H1 (cell line): ENCODE results near the gene ANXA1. TPM values are rescaled to one million over a fixed set of nuclear protein-coding genes. Genes with fewer than 3 reads are reported as not detected.

Source experiments
- CTCF ChIA-PET: fragments of 300-600 bp; sonication (Branson Sonifier 250); formaldehyde crosslinking; loops from one replicate; lab custom pipeline; 2021; ENCODE audit not compliant: partially characterized antibody; lab: Charles Lee
- POLR2A ChIA-PET: fragments of 300-600 bp; sonication (Branson Sonifier 250); formaldehyde crosslinking; loops from one replicate; lab custom pipeline; 2021; ENCODE audit warnings: inconsistent platforms; ENCODE audit not compliant: partially characterized antibody; lab: Charles Lee
- DNase-seq, 2 experiments: peaks; one replicate each; pipeline versions ENCODE4 v3.0.0 to v3.0.0-alpha.2; 2010 to 2022; ENCODE audit warnings: low spot score in 2 of 2, low read depth in 1 of 2, mixed read lengths in 1 of 2
- FAIRE-seq: peaks from 2 replicates; lab custom pipeline; 2011; peaks lifted over from hg19 to GRCh38; lab: Jason Lieb, UNC
- H2AFZ ChIP-seq: 2 replicates; pipeline ENCODE4 v1.8.1; 2012; ENCODE audit warnings: low read length, inconsistent platforms
- H2AK5ac ChIP-seq: 2 replicates; pipeline ENCODE4 v1.6.1; 2013; ENCODE audit warnings: low read depth, low read length
- H2BK120ac ChIP-seq: replicated peaks from 2 replicates; pipeline ENCODE3; 2013; ENCODE audit warnings: low read depth, low read length, inconsistent platforms
- H2BK12ac ChIP-seq: 2 replicates; pipeline ENCODE4 v1.6.1; 2013; ENCODE audit warnings: low read depth, low read length
- H2BK15ac ChIP-seq: 2 replicates; pipeline ENCODE4 v1.6.1; 2013; ENCODE audit warnings: low read length
- H2BK20ac ChIP-seq: 2 replicates; pipeline ENCODE4 v1.6.1; 2013; ENCODE audit warnings: low read length
- H2BK5ac ChIP-seq: 2 replicates; pipeline ENCODE4 v1.6.1; 2013; ENCODE audit warnings: low read depth, low read length
- H3K14ac ChIP-seq: 2 replicates; pipeline ENCODE4 v1.6.1; 2013; ENCODE audit warnings: inconsistent platforms; ENCODE audit not compliant: insufficient read length
- H3K18ac ChIP-seq: 2 replicates; pipeline ENCODE4 v1.6.1; 2013; ENCODE audit warnings: low read length; ENCODE audit errors: extremely low read depth
- H3K23ac ChIP-seq: 2 replicates; pipeline ENCODE4 v1.6.1; 2013; ENCODE audit warnings: inconsistent platforms; ENCODE audit not compliant: insufficient read length
- H3K23me2 ChIP-seq: 2 replicates; pipeline ENCODE4 v1.6.1; 2013; ENCODE audit warnings: low read depth, low read length
- H3K27ac ChIP-seq: 2 replicates; pipeline ENCODE4 v1.6.1; 2011; ENCODE audit warnings: low read depth, low read length, inconsistent platforms
- H3K27me3 ChIP-seq, 4 experiments: replicated peaks in 1 of 4; 1 replicate in 1 of 4; 2 replicates in 3 of 4; pipeline versions ENCODE4 v1.6.1 to v1.8.1; 2011 to 2013; ENCODE audit warnings: low read length in 3 of 4, mild to moderate bottlenecking in 3 of 4, inconsistent platforms in 2 of 4, mixed read lengths in 2 of 4, moderate library complexity in 1 of 4; ENCODE audit not compliant: control insufficient read depth in 3 of 4, insufficient read depth in 3 of 4; ENCODE audit errors: extremely low read depth in 1 of 4
- H3K36me3 ChIP-seq, 4 experiments: 2 replicates each; pipeline versions ENCODE4 v1.6.1 to v1.8.1; 2011 to 2013; ENCODE audit warnings: mild to moderate bottlenecking in 4 of 4, low read length in 3 of 4, moderate library complexity in 2 of 4, control low read depth in 1 of 4, inconsistent platforms in 1 of 4; ENCODE audit not compliant: insufficient read depth in 4 of 4, control insufficient read depth in 2 of 4
- H3K4ac ChIP-seq: replicated peaks from 2 replicates; pipeline ENCODE3; 2013; ENCODE audit warnings: low read length, low read depth, mixed read lengths, inconsistent platforms; ENCODE audit not compliant: insufficient read length
- H3K4me1 ChIP-seq, 4 experiments: replicated peaks in 1 of 4; 1 replicate in 1 of 4; 2 replicates in 3 of 4; pipeline versions ENCODE4 v1.6.1 to v1.8.1; 2011 to 2013; ENCODE audit warnings: low read length in 3 of 4, inconsistent platforms in 2 of 4, mixed read lengths in 1 of 4; ENCODE audit not compliant: insufficient read depth in 4 of 4, control insufficient read depth in 3 of 4
- H3K4me2 ChIP-seq, 2 experiments: 2 replicates each; pipeline versions ENCODE4 v1.6.1 to v1.8.1; 2011 to 2013; ENCODE audit warnings: low read depth in 2 of 2, low read length in 2 of 2, control low read depth in 1 of 2, inconsistent platforms in 1 of 2, mild to moderate bottlenecking in 1 of 2; ENCODE audit not compliant: insufficient read depth in 1 of 2
- H3K4me3 ChIP-seq, 4 experiments: fragments of 200-600, 300-600 bp in 1 of 4; sonication (generic), shearing (Covaris generic), sonication (Bioruptor Twin) in 1 of 4; 2 replicates each; pipeline versions ENCODE4 v1.5.1 to v1.8.1; 2011 to 2016; ENCODE audit warnings: low read length in 4 of 4, low read depth in 3 of 4, control low read depth in 2 of 4, inconsistent platforms in 2 of 4, mild to moderate bottlenecking in 2 of 4, mixed read lengths in 1 of 4, moderate library complexity in 1 of 4; ENCODE audit not compliant: insufficient read depth in 2 of 4; ENCODE audit errors: extremely low read depth in 1 of 4
- H3K56ac ChIP-seq: replicated peaks from 2 replicates; pipeline ENCODE3; 2013; ENCODE audit warnings: low read depth, mild to moderate bottlenecking, mixed read lengths, low read length, inconsistent platforms; ENCODE audit not compliant: insufficient read length
- H3K79me1 ChIP-seq: 2 replicates; pipeline ENCODE4 v1.6.1; 2013; ENCODE audit warnings: low read depth, low read length, control low read depth
- H3K79me2 ChIP-seq, 2 experiments: 2 replicates each; pipeline versions ENCODE4 v1.6.1 to v1.8.1; 2012 to 2013; ENCODE audit warnings: low read length in 2 of 2, mild to moderate bottlenecking in 2 of 2, inconsistent platforms in 1 of 2; ENCODE audit not compliant: insufficient read depth in 2 of 2, control insufficient read depth in 1 of 2
- H3K9ac ChIP-seq, 4 experiments: replicated peaks in 1 of 4; 1 replicate in 1 of 4; 2 replicates in 3 of 4; pipeline versions ENCODE4 v1.6.1 to v1.8.1; 2011 to 2013; ENCODE audit warnings: low read depth in 3 of 4, low read length in 3 of 4, control low read depth in 2 of 4, mild to moderate bottlenecking in 2 of 4, moderate library complexity in 2 of 4, inconsistent platforms in 1 of 4; ENCODE audit errors: extremely low read depth in 1 of 4
- H3K9me3 ChIP-seq, 2 experiments: 2 replicates each; pipeline versions ENCODE4 v1.6.1 to v1.8.1; 2012 to 2013; ENCODE audit warnings: mild to moderate bottlenecking in 2 of 2, moderate library complexity in 2 of 2, control low read depth in 1 of 2, inconsistent platforms in 1 of 2, low read depth in 1 of 2, low read length in 1 of 2, mixed read lengths in 1 of 2; ENCODE audit not compliant: insufficient read depth in 2 of 2
- H4K20me1 ChIP-seq, 2 experiments: replicated peaks in 1 of 2; 2 replicates each; pipeline versions ENCODE3 to v1.8.1; 2011 to 2013; ENCODE audit warnings: inconsistent platforms in 2 of 2, low read length in 2 of 2, mild to moderate bottlenecking in 1 of 2; ENCODE audit not compliant: insufficient read depth in 2 of 2, control insufficient read depth in 1 of 2
- H4K5ac ChIP-seq: 2 replicates; pipeline ENCODE4 v1.6.1; 2013; ENCODE audit warnings: low read length, low read depth, mixed read lengths, inconsistent platforms; ENCODE audit not compliant: insufficient read length
- H4K8ac ChIP-seq: 2 replicates; pipeline ENCODE4 v1.8.0; 2013; ENCODE audit warnings: mild to moderate bottlenecking, moderate library complexity, low read length, inconsistent platforms; ENCODE audit not compliant: insufficient read depth; ENCODE audit errors: extremely low read depth
- H4K91ac ChIP-seq: replicated peaks from 2 replicates; pipeline ENCODE3; 2013; ENCODE audit warnings: low read length, mixed read lengths, inconsistent platforms; ENCODE audit not compliant: insufficient read length
- HDAC2 ChIP-seq, 2 experiments: fragments of 300-600 bp in 1 of 2; sonication (generic) in 1 of 2; IDR thresholded peaks; 2 replicates each; pipeline ENCODE4 v1.6.1; 2011 to 2012; ENCODE audit warnings: low read depth in 2 of 2, low read length in 2 of 2, mild to moderate bottlenecking in 2 of 2, moderate library complexity in 2 of 2, borderline replicate concordance in 1 of 2, inconsistent platforms in 1 of 2
- MAFK ChIP-seq: IDR thresholded peaks from 2 replicates; pipeline ENCODE4 v1.6.1; 2012; ENCODE audit warnings: low read depth, mild to moderate bottlenecking, improper control_type of control experiment, low read length
- RXRA ChIP-seq: IDR thresholded peaks from 2 replicates; pipeline ENCODE4 v1.6.1; 2011; ENCODE audit warnings: low read depth, mild to moderate bottlenecking, low read length, moderate library complexity; ENCODE audit not compliant: insufficient read depth
- WGBS, 2 experiments: shearing (Covaris generic) in 1 of 2; methylation state at CpG; one replicate each; pipeline versions ENCODE4 v1.1.6 to v1.1.7; 2013 to 2015; ENCODE audit warnings: low lambda C conversion rate in 2 of 2, mixed read lengths in 2 of 2, inconsistent platforms in 1 of 2, low coverage in 1 of 2, missing lambda C conversion rate in 1 of 2; ENCODE audit not compliant: insufficient replicate concordance in 2 of 2, insufficient coverage in 1 of 2, insufficient read length in 1 of 2; ENCODE audit errors: extremely low coverage in 1 of 2, missing lambda C conversion rate in 1 of 2; 5-methylcytosine and 5-hydroxymethylcytosine counted together
- polyA plus RNA-seq, 7 experiments: library from polyadenylated mRNA; depleted of rRNA in 3 of 7; stranded (reverse) in 5 of 7; unstranded in 2 of 7; fragments of >200 nt in 5 of 7; fragments of 200-250 nt in 2 of 7; gene quantifications; 1 replicate in 5 of 7; 2 replicates in 1 of 7; 4 replicates in 1 of 7; pipeline versions ENCODE4 v1.2.1 to v1.2.3, GENCODE V29; 2011 to 2013; ENCODE audit warnings: missing spikeins in 2 of 7, mixed read lengths in 2 of 7
- total RNA-seq: library from RNA; stranded (reverse); fragmentation: NEBNext Ultra II Directional; extraction: Animal tissue kit (Norgen Biotek cat#: 25700); gene quantifications from 2 replicates; pipeline ENCODE4 v1.2.1, GENCODE V29; 2021

ANXA1 gene
- total and polyA plus RNA-seq, 2 of the 8 experiments (the other 6 are each of a cell fraction or from before 2014, with no cell fraction given) = 0.71 to 5.7 TPM

DNA sequence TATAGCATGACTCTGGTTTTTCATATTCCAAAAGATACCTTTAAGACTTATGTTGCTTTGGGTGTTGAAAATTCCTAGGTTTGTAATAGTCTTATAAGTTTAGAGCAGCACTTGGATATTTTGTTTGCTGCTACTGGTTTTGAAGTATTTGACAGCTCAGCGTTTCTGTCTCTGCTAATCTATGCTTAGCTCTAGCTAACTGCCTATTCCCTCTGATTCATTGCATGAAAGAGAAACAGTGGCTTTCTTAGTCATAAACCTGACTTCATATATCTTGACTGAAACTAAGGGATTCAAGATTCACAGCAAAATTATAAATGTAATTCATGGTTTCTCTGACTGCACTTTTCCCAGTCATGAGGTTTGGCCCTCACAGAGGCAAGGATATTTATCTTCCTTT is 35.6 kb upstream of the ANXA1 start:
- no peak overlapping the region for H2AFZ ChIP-seq
- CTCF ChIA-PET = interaction anchor here (0.8 to 1.0 kb wide), 2 partner anchors 8 to 236 kb away, joined by 3 to 4 read pairs; no protein-coding TSS in a partner anchor
- no peak overlapping the region for H3K14ac ChIP-seq
- H2BK120ac ChIP-seq = no peak overlapping the region
- H4K5ac ChIP-seq = no peak overlapping the region
- H3K4me1 ChIP-seq = no peaks in the 10 kb centered on the region
- no peaks in the 10 kb centered on the region for H3K9me3 ChIP-seq
- H2AK5ac ChIP-seq = no peak overlapping the region
- no peak overlapping the region for H2BK20ac ChIP-seq
- H4K91ac ChIP-seq = no peak overlapping the region
- no peak for FAIRE-seq
- no peak overlapping the region for H3K23ac ChIP-seq
- no peak overlapping the region for H3K27ac ChIP-seq
- H3K4me3 ChIP-seq = no peak overlapping the region
- TF ChIP-seq MAFK = 0 out of 2 replicates have a peak, but pooled peaks have one; percentile 33
- no peak for TF ChIP-seq HDAC2 (IDR thresholded peaks at IDR 0.05; ENCODE audit: borderline replicate concordance in 1 of 2, low read depth in 2 of 2, low read length in 2 of 2)
- no peak for TF ChIP-seq RXRA
- H3K9ac ChIP-seq = no peak overlapping the region
- no peaks in the 10 kb centered on the region for H3K27me3 ChIP-seq
- H2BK12ac ChIP-seq = no peak overlapping the region
- POLR2A ChIA-PET = no interaction called here
- no peak overlapping the region for H3K4me2 ChIP-seq
- DNase-seq = no peak
- no peaks in the 10 kb centered on the region for H3K79me1 ChIP-seq
- no peak overlapping the region for H4K8ac ChIP-seq
- no peaks in the 10 kb centered on the region for H3K23me2 ChIP-seq
- no peak overlapping the region for H3K56ac ChIP-seq
- H2BK5ac ChIP-seq = no peak overlapping the region
- no peak overlapping the region for H3K4ac ChIP-seq
- no peaks in the 10 kb centered on the region for H3K36me3 ChIP-seq
- H4K20me1 ChIP-seq = no peaks in the 10 kb centered on the region
- no peak overlapping the region for H3K18ac ChIP-seq
- H2BK15ac ChIP-seq = no peak overlapping the region
- 82% methylated on average over 1 of the region's 1 CpG; no CpG with 5 or more reads in 1 of the 2 experiments for WGBS, 2 experiments
- H3K79me2 ChIP-seq = no peaks in the 10 kb centered on the region
